NCI-H1930 (cell line): ENCODE results near the gene MPC1.
A peak's percentile ranks its signal among the peaks of the same experiment; 100 is the strongest.

ENCODE experiments used
- DNase-seq, 2 experiments: peaks; one replicate each; lab custom pipeline; 2025; lab: John Stamatoyannopoulos, UW

The MPC1 gene

GRCh38 chr6:166382933-166383801 lies at the start of gene MPC1:
TSS of gene MPC1 (minus strand) at chr6:166382940. CDS start at chr6:166382876, 64 bp downstream.
- DNase-seq: peak; percentile 80 to 90

- no peak for DNase-seq
Measured at GRCh38 chr6:166430269-166430668, 47.5 kb upstream of the MPC1 start.

- DNase-seq: no peak
Measured at GRCh38 chr6:166424431-166424830, 41.7 kb upstream of the MPC1 start.

- DNase-seq: no peak
Measured at GRCh38 chr6:166423781-166424180, 41.0 kb upstream of the MPC1 start.

GRCh38 chr6:166423051-166423745 lies 40.5 kb upstream of the MPC1 start:
- DNase-seq: no peak

GRCh38 chr6:166422201-166422940 lies 39.6 kb upstream of the MPC1 start:
- DNase-seq: no peak

- no peak for DNase-seq
Measured at GRCh38 chr6:166420351-166420750, 37.6 kb upstream of the MPC1 start.

- DNase-seq: no peak
Measured at GRCh38 chr6:166419717-166420116, 37.0 kb upstream of the MPC1 start.

- no peak for DNase-seq
Measured at GRCh38 chr6:166419286-166419685, 36.5 kb upstream of the MPC1 start.

GRCh38 chr6:166418691-166419143 lies 36.0 kb upstream of the MPC1 start:
- DNase-seq: no peak

- no peak for DNase-seq
Measured at GRCh38 chr6:166417285-166417691, 34.5 kb upstream of the MPC1 start.

GRCh38 chr6:166415833-166416347 lies 33.1 kb upstream of the MPC1 start:
- no peak for DNase-seq

GRCh38 chr6:166415306-166415705 lies 32.6 kb upstream of the MPC1 start:
- DNase-seq: no peak

- no peak for DNase-seq
Measured at GRCh38 chr6:166413491-166413951, 30.8 kb upstream of the MPC1 start.

- DNase-seq: no peak
Measured at GRCh38 chr6:166412911-166413384, 30.2 kb upstream of the MPC1 start.

GRCh38 chr6:166412156-166412910 lies 29.6 kb upstream of the MPC1 start:
- no peak for DNase-seq

GRCh38 chr6:166411721-166412151 lies 29.0 kb upstream of the MPC1 start:
- DNase-seq: no peak

GRCh38 chr6:166411271-166411670 lies 28.5 kb upstream of the MPC1 start:
- DNase-seq: no peak

- DNase-seq: no peak
Measured at GRCh38 chr6:166410426-166410935, 27.7 kb upstream of the MPC1 start.

GRCh38 chr6:166408936-166409755 lies 26.4 kb upstream of the MPC1 start:
- DNase-seq: no peak
